Cardiac septum (tissue), 1 donor: Measurements from ENCODE around the gene CDC42EP5. TPM values are rescaled to one million over a fixed set of nuclear protein-coding genes. Genes with fewer than 3 reads are reported as not detected.

Experiments
- DNase-seq: peaks from one replicate; pipeline ENCODE4 v3.0.0-alpha.2; 2020; ENCODE audit warnings: low spot score
- intact Hi-C: fragments of 100-400 bp; cut with DNase I; formaldehyde crosslinking; loops from one replicate; pipeline ENCODE4 v1.14.0; 2022
- total RNA-seq: library from RNA; stranded (reverse); fragmentation: NEBNext Ultra II Directional; extraction: Animal tissue kit (Norgen Biotek cat#: 25700); gene quantifications from one replicate; pipeline ENCODE4 v1.2.1, GENCODE V29; 2021
- donor health status: DM: no; HTN: no; CAD: no.

Gene CDC42EP5
- total RNA-seq, 1 donor from 2014 or later: 14.2 TPM

DNA sequence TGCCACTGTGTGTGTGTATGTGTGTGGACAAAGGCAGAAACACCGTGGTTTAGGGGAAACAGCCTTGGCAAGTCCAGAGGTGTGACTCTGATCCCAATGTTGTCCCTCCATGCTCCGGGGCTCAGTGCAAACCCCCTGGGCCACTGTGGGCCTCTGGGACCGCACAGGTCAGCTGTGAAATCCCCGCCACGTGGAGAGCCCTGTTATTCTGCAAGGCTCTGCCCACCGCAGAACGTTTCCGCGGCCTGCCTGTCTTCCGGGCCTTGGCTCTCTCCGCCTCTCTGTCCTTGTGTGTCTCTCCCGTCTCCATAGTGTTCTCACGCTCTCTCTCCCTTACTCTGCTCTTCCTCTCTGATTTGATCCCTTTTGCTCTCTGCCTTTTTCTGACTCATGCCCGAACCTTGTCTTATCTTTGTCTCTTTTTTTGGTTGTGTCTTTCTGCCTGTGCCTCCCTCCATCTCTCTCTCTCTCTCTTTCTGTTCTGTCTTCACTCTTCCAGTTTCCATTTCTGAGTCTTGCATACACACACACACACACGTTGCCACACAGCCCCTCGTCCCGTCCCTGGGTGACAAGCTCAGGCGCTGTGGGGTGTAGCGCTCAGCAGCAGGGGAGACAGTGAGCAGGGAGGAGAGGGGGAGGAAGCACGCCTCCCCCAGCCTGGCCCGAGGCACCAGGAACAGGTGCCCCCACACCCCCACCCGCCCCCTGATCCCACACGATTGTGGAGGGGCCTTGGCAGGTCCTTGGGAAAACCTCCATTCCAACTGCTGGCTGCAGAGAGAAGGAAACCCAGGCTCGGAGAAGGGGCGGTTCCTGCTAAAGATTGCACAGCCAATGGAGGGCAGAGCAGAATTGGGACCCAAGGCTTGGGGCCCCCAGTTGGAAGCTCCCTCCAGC is 54.8 kb downstream of the CDC42EP5 start:
- no peak for DNase-seq
- intact Hi-C loops: no loop called here

- intact Hi-C loops: no loop called here
- DNase-seq: no peak
These were observed 56.2 kb downstream of the CDC42EP5 start for GRCh38 chr19:54416695-54417491.

GRCh38 chr19:54415901-54416673 is 57.0 kb downstream of the CDC42EP5 start:
- DNase-seq: no peak
- intact Hi-C loops: no loop called here

- intact Hi-C loops: no loop called here
- DNase-seq: no peak
These were observed 57.7 kb downstream of the CDC42EP5 start, which contains the start of gene TTYH1 for GRCh38 chr19:54415208-54415900. TSS of gene TTYH1 (plus strand) at chr19:54415464. CDS start at chr19:54415553, 89 bp downstream.

Other genes with a start within 250 kb of the CDC42EP5 start
- gene LILRA6, start 230.5 kb downstream of the CDC42EP5 start, total RNA-seq: 2.7 TPM
- gene LILRB5, start 216.0 kb downstream of the CDC42EP5 start, total RNA-seq: 4.4 TPM
- 2.8 TPM for gene LILRB2, start 192.2 kb downstream of the CDC42EP5 start, total RNA-seq
- gene LILRA5, start 160.1 kb downstream of the CDC42EP5 start, total RNA-seq: 2.1 TPM
- gene LILRA4, start 134.1 kb downstream of the CDC42EP5 start, total RNA-seq: not detected
- gene LAIR1, start 108.4 kb downstream of the CDC42EP5 start, total RNA-seq: 5.1 TPM
- gene TTYH1, start 57.8 kb downstream of the CDC42EP5 start, total RNA-seq: 1.3 TPM
- gene LENG8, start 24.1 kb downstream of the CDC42EP5 start, total RNA-seq: 86.5 TPM
- 2.9 TPM for gene LENG9, start 9.5 kb downstream of the CDC42EP5 start, total RNA-seq
- gene LAIR2, start 29.5 kb upstream of the CDC42EP5 start, total RNA-seq: not detected
- gene LILRA2, start 100.5 kb upstream of the CDC42EP5 start, total RNA-seq: 1.3 TPM
- 0.51 TPM for gene LILRA1, start 120.3 kb upstream of the CDC42EP5 start, total RNA-seq
- gene LILRB1, start 157.2 kb upstream of the CDC42EP5 start, total RNA-seq: 1.5 TPM
- 1.2 TPM for gene LILRB4, start 189.7 kb upstream of the CDC42EP5 start, total RNA-seq